ENCODE data around the gene BST1. TPM values are rescaled to one million over a fixed set of nuclear protein-coding genes. Genes with fewer than 3 reads are reported as not detected.

The BST1 gene
- total RNA-seq, 1 experiment from 2014 or later = not detected

GRCh38 chr4:15706646-15707362, 3.9 kb downstream of the BST1 start:
- Histone ChIP-seq H4K91ac (ENCODE audit: insufficient read length, low read depth, low read length) (no peak overlapping the region), H3T11ph (ENCODE audit: low read length) (no peak overlapping the region), H3K9ac (ENCODE audit: extremely low read depth, insufficient read length, low read length) (no peak overlapping the region), H3K18ac (ENCODE audit: insufficient read length, low read depth, low read length) (no peak overlapping the region), H3K56ac (ENCODE audit: insufficient read length, low read depth, low read length) (no peak overlapping the region), H3K14ac (ENCODE audit: insufficient read depth, low read length) (no peak overlapping the region), H3K9me3 (ENCODE audit: control insufficient read depth, low read depth, low read length) (no peaks in the 10 kb centered on the region), H3K23ac (ENCODE audit: insufficient read length, low read depth, low read length) (no peak overlapping the region), H2BK15ac (ENCODE audit: low read depth, low read length) (no peak overlapping the region), H2AK5ac (ENCODE audit: insufficient read length, low read length) (no peak overlapping the region), H3K27me3 (ENCODE audit: insufficient read depth, low read length) (no peaks in the 10 kb centered on the region), H2BK5ac (ENCODE audit: insufficient read length, low read length) (no peak overlapping the region), H3K79me1 (ENCODE audit: insufficient read depth, low read depth, low read length, poor library complexity, severe bottlenecking) (no peaks in the 10 kb centered on the region), H3K4me2 (ENCODE audit: insufficient read depth, insufficient read length, low read length) (no peak overlapping the region), H3K4me1 (ENCODE audit: insufficient read depth, low read length) (no peaks in the 10 kb centered on the region), H3K4ac (ENCODE audit: low read depth, low read length) (no peak overlapping the region), H3K23me2 (ENCODE audit: insufficient read length, low read depth, low read length, poor library complexity, severe bottlenecking) (no peaks in the 10 kb centered on the region), H2BK12ac (ENCODE audit: insufficient read length, low read depth, low read length) (no peak overlapping the region), H2AFZ (ENCODE audit: low read length) (no peak overlapping the region), H2BK120ac (ENCODE audit: low read depth, low read length, poor library complexity, severe bottlenecking) (no peak overlapping the region), H3K27ac (ENCODE audit: insufficient read length, low read depth, low read length) (no peak overlapping the region), H4K5ac (ENCODE audit: insufficient read length, low read depth, low read length) (no peak overlapping the region), H4K20me1 (ENCODE audit: control insufficient read depth, insufficient read depth, insufficient read length) (no peaks in the 10 kb centered on the region), H3K79me2 (ENCODE audit: insufficient read depth, low read length) (no peaks in the 10 kb centered on the region), H4K8ac (replicated peaks; ENCODE audit: insufficient read length, low read depth, low read length) (no peak overlapping the region), H2BK20ac (ENCODE audit: low read depth, low read length, poor library complexity, severe bottlenecking) (no peak overlapping the region)
- Mint-ChIP-seq H3K36me3 (ENCODE audit: insufficient read depth in 1 of 3, low read depth in 3 of 3) (peaks cover 0 to 4% (median 0%) of the 10 kb centered on the region in 3 experiments; a peak in 1 of 7 replicates), H3K27ac (no peak overlapping the region), H3K4me1 (peaks cover 3 to 5% of the 10 kb centered on the region in 2 experiments; a peak in 3 of 4 replicates), H3K27me3 (ENCODE audit: low read depth) (peaks cover 3% of the 10 kb centered on the region; the same call in 1 of the 2 replicates), H3K4me3 (no peak overlapping the region), H3K9me3 (peaks cover 0 to 7% of the 10 kb centered on the region in 2 experiments; a peak in 2 of 5 replicates)
- no CpG with 5 or more reads among the region's 3 CpGs for WGBS (ENCODE audit: extremely low coverage, insufficient read length, low lambda C conversion rate)
- DNase-seq = no peak
- no peak for TF ChIP-seq CTCF (conservative IDR thresholded peaks at IDR 0.05)
